SK-N-MC (cell line): Measurements from ENCODE around the gene ZCCHC7.

Source experiments
- EZH2 ChIP-seq: fragments of 200-600 bp; sonication (generic); IDR thresholded peaks from one replicate; pipeline ENCODE4 v1.6.1; 2017; ENCODE audit warnings: antibody characterized with exemption
- FOXP2 ChIP-seq: optimal IDR thresholded peaks from 2 replicates; pipeline ENCODE3; 2011; ENCODE audit warnings: mild to moderate bottlenecking, moderate library complexity; ENCODE audit not compliant: insufficient read depth; ENCODE audit errors: extremely low read length, control extremely low read depth
- POLR2AphosphoS5 ChIP-seq: IDR thresholded peaks from 2 replicates; pipeline ENCODE4 v1.6.1; 2012; ENCODE audit warnings: mild to moderate bottlenecking, low read depth, low read length, borderline replicate concordance

DNA sequence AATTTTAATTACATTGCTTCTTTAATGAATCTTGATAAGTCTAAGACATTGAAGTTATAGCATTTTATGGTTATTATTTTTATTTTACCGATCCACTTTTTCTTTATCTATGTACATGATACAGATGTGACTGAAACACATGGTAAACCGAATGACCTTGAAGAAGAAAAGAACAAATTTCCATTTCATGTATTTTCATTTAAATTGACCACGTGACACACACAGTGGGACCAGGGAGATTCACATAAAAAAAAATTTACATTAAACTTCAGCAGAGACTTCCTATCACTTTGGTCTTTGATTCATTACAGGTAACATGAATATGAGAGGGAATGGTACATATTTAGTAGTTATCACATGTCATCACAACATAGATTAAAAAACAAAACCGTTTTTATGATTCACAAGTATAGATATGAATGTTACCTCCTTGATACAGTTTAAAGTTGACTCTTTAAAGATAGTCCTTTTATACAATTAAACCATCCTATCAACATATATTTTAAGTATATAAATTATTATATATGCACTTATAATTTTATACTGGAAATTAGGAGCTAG lies 133.1 kb downstream of the ZCCHC7 start:
- TF ChIP-seq FOXP2: no peak
- no peak for TF ChIP-seq EZH2
- TF ChIP-seq POLR2AphosphoS5: no peak
